OCI-LY3 (cell line): ENCODE measurements around the gene LILRB3.
"Not testable (repeated sequence)": the region's sequence is repeated elsewhere in the genome, so short reads cannot be mapped to it uniquely, and the experiment has no call there.

ENCODE experiments used
- CTCF ChIP-seq: fragments of 200-600, 300-600 bp; sonication (generic); IDR thresholded peaks from 2 replicates; pipeline ENCODE4 v1.5.1; 2014; ENCODE audit warnings: antibody characterized with exemption, low read length, low read depth
- EZH2phosphoT487 ChIP-seq: fragments of 200-600 bp; shearing (Covaris generic); IDR thresholded peaks from 2 replicates; pipeline ENCODE4 v1.6.1; 2018; ENCODE audit warnings: antibody characterized with exemption, mixed run types, low read depth

- TF ChIP-seq CTCF, EZH2phosphoT487: not testable (repeated sequence)
These were observed 50.9 kb downstream of the LILRB3 start for GRCh38 chr19:54171736-54172431.
